ENCODE measurements around the gene LRIF1.
"Not testable (repeated sequence)": the region's sequence is repeated elsewhere in the genome, so short reads cannot be mapped to it uniquely, and the experiment has no call there.

The LRIF1 gene

GRCh38 chr1:110948038-110948810, 15.5 kb downstream of the LRIF1 start:
- DNase-seq (ENCODE audit: low read depth) = no peak

DNA sequence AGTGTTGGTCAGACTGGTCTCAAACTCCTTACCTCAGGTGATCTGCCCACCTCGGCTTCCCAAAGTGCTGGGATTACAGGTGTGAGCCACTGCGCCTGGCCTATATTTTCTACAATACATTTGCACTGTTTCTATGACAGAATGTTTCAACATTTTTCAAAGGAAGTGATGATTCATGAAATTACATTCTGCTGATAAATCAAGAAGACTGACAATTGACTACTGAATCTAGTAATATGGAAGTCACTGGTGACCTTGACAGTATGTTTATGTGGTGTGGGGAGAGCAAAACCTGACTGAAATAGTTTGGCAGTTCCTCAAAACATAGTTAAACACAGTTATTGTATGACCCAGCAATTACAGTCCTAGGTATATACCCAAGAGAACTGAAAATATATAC, 18.1 kb downstream of the LRIF1 start:
- DNase-seq (ENCODE audit: low read depth) = no peak

DNA sequence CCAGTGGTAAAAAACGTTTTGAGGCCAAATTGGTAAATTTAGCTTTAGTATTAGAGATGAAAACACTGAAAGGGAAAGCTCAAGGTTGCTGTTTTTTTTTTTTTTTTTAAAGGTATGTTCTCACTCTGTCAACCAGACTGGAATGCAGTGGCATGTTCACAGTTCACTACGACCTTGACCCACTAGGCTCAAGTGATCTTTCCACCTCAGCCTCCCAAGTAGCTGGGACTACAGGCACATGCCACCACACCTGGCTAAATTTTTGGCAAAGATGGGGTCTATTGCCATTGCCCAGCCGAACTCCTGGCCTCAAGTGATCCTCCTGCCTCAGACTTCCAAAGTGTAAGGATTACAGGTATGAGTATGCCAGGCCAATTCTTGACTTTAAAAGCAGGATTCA, 18.9 kb downstream of the LRIF1 start:
- DNase-seq (ENCODE audit: low read depth) = no peak

DNA sequence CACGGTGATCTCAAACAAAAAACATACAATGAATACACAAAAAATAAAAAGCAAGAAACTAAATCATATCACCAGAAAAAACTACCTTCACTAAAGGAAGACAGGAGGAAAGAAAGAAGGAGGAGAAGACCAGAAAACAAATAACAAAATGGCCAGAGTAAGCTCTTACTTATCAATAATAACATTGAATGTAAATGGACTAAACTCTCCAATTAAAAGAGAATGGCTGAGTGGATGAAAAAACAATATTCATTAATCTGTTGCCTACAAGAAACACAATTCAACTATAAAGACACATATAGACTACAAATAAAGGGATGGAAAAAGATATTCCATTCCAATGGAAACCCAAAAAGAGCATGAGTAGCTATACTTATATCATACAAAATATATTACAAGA, 27.2 kb downstream of the LRIF1 start:
- no peak for DNase-seq (ENCODE audit: low read depth)

- not testable (repeated sequence) for DNase-seq (ENCODE audit: low read depth)
Measured at GRCh38 chr1:110931097-110931496, 32.6 kb downstream of the LRIF1 start.

GRCh38 chr1:110928904-110929303, 34.8 kb downstream of the LRIF1 start:
- DNase-seq (ENCODE audit: low read depth) = no peak

DNA sequence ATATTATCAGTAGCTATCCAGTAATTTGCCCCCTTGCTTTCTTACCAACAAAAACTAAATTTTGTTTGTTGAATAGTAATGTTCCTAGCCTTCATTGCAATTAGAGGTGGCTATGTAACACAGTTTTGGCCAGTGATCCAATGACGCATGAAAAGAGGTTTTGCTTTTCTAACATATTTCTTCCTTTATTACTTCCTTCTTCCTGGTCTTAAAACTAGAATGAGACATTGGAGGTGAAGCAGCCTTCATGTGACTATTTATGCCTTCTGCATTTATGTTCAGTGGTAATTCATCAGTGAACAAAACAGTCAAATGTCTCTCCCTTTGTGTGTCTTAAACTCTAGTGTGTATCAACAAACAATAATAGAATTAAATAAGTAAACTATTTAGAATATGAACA, 35.5 kb downstream of the LRIF1 start:
- DNase-seq (ENCODE audit: low read depth) = no peak

DNA sequence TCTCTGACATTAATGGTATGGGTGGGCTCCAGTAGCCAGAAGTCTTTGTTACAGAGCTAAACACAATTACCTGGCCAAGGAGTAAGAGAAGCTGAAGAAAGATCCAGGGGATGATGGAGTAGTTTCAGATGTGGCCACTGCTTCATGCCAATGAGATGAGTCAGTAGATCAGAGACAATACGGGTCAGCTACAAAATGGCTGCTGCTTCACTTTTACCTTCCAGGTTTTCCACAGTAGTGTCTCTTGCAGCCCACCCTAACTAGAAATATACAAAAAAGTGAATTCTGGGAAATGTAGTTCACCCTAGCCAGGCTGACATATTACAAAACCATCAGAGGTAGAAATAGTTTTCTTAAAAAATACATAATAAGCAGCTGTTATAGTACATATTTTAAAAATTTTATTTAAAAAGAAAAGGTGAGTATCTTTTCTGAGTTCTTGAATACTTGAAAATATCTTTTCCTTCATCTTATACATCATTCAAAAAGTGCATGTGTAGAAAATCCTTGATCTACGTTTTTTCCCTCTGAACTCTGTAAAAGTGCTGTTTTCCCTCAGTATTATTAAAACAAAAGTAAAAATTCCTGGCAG, 36.1 kb downstream of the LRIF1 start:
- DNase-seq (ENCODE audit: low read depth) = peak; percentile 23

DNA sequence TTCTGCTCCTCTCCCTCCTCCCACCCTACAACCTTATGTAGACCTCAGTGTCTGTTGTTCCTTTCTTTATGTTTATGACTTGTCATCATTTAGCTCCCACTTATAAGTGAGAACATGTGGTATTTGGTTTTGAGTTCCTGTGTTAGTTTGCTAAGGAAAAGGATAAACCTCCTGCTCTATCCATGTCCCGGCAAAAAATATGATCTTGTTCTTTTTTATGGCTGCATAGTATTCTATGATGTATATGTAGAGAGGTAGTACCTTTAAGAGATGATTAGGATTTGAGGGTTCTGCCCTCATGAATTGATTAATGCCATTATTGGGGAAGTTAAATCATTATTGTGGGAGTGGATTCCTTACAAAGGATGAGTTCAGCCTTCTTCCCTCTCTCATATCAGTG, 41.8 kb downstream of the LRIF1 start:
- no peak for DNase-seq (ENCODE audit: low read depth)

- DNase-seq (ENCODE audit: low read depth) = no peak
Measured at GRCh38 chr1:110918016-110918415, 45.7 kb downstream of the LRIF1 start.

DNA sequence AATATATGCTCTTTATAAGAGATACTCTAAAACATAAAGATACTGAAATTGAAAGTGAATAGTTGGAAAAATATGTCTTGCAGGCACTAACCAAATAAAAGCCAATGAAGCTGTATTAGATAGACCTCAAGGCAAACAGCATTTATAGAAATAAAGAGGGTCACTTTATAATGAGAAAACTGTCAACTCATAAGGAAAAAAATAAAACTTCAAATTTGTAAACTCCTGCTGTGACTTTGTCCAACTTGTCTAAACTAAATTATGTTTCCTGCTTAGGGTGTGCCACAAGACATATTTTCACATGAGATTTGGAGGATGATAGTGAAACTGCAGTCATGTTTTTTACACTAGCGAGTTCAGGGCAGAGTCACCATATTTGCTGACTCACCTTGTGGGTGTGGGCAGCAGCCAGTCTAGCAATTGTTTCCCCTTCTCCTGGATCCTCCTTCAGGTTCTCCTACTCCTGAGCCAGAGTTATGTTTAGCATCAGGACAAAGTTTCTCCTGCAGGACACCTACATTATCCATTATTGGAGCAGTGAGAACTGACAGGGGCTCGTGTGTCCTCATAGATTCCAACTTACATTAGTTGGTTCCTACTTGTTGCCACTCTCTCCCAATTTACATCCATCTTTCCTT, 46.9 kb downstream of the LRIF1 start:
- peak; percentile 34 for DNase-seq (ENCODE audit: low read depth)

- no peak for DNase-seq (ENCODE audit: low read depth)
Measured at GRCh38 chr1:110916274-110916668, 47.5 kb downstream of the LRIF1 start.

DNA sequence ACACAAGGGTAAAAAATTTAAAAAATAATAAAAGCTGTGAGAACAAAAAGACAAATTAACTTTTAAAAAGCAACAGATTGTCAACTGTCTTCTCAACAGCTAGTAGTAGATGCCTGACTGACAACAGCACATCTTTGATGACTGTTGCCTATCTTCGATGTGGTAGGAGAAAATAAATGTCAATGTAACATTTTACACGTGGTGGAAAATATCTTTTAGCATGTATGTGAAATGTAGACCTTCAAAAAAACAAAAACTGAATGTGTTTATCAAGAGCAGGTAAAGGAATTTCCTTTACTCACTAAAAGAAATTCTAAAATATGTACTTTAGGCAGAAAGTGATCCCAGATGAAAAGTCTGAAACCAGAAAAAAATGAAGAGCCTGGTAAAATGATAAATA, 47.9 kb downstream of the LRIF1 start:
- DNase-seq (ENCODE audit: low read depth) = no peak

- no peak for DNase-seq (ENCODE audit: low read depth)
Measured at GRCh38 chr1:110914676-110915075, 49.0 kb downstream of the LRIF1 start.

DNA sequence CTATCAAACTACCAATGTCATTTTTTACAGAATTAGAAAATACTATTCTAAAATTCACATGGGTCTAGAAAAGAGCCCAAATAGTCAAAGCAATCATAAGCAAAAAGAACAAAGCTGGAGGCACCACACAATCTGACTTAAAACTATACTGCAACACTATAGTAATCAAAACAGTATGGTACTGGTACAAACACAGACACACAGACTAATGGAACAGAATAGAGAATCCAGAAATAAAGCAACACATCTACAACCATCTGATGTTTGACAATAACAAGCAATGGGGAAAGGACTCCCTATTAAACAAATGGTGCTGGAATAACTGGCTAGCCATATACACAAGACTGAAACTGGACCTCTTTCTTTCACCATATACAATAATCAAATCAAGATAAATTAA, 50.9 kb downstream of the LRIF1 start:
- no peak for DNase-seq (ENCODE audit: low read depth)

DNA sequence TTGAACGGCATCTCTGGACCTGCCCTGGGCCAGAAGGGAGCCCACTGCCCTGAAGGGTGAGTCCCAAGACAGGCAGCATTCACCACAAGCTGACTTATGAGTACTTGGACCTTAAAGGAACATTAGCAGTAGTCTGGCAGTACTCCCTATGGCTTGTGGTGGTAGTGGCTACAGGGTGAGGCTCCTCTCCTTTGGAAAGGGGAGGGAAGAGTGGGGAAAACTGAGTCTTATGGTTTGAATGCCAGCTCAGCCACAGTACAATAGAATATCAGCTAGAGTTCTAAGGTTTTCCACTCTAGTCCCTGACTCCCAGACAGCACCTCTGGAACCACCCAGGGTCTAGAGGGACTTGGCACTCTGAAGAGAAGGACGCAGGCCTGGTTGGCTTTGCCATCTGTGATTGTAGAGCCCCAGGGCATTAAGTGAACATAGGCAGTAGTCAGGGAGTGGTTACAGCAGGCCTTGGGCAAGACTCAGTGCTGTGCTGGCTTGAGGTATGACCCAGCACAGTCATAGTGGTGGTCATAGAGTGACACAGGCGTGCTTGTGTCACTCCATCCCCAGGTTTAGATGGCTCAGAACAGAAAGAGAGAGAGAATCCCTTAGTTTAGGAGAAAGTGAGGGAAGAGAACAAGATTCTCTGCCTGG, 59.7 kb downstream of the LRIF1 start:
- DNase-seq (ENCODE audit: low read depth) = no peak

DNA sequence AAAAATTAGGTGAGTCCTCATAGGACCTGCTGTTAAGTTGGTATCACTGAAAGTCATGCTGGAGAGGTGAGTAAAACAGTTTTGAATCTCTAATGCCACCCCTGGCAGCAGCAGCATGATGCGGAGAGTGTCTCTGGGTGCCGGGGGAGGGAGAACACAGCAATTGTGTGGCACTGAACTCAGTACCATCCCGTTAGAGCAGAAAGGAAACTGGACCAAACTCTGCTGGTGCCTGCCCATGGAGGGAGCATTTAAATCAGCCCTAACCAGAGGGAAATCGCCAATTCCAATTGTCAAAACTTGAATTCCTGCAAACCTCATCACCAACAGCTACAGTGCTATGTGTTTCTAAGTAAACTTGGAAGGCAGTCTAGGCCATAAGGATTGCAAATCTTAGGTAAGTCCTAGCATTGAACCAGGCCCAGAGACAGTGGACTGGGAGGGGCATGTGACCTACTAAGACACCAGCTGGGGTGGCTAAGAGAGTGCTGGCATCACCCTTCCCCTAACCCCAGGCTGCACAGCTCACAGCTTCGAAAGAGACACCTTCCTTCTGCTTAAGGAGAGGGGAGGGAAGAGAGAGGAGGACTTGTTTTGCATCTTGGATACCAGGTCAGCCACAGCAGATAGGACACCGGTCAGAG, 60.8 kb downstream of the LRIF1 start:
- DNase-seq (ENCODE audit: low read depth) = no peak

GRCh38 chr1:110899458-110899843, 64.3 kb downstream of the LRIF1 start:
- no peak for DNase-seq (ENCODE audit: low read depth)

DNA sequence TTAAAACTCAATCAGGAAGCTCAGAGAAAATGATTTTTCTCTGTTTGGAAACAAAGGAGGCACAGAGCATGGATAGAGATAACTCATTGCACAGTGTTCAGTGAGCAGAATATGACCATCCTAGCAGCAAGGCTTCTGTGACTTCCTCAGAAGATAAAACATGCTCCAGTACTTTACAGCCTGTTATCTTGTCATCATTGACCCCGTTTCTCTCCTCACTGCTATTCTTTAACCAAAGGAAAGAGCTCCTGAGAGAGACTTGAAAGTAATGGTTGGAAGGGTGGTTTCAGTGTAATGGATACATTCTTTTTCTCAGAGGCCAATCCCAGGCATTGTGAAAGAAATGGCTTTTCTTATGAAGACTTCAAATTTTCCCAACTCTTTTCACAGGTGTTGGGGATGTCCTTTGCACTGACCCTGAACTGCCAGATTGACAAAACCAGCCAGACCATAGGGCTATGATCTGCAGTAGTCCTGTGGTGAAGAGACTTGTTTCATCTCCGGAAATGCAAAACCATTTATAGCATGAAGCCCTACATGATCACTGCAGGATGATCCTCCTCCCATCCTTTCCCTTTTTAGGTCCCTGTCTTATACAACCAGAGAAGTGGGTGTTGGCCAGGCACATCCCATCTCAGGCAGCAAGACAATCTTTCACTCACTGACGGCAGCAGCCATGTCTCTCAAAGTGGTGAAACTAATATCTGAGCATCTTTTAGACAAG, 64.8 kb downstream of the LRIF1 start:
- no peak for DNase-seq (ENCODE audit: low read depth)

DNA sequence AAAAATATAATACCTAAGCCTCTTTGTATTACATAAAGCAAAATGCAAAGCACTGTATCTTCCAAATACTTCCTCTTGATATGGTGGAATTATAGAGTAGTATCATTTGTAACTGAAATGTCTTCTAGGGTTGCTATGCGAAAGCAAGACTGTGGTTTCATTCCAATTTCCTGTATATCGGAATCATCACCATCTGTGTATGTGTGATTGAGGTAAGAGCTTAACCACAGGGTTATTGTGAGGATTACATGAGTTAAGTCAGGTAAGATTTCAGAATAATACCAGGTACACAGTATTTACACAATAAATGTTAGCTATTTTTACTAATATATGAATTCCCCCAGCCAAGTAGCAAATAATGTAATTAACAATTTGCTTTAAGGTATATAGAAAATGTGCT, 66.0 kb downstream of the LRIF1 start:
- DNase-seq (ENCODE audit: low read depth) = no peak
